SK-N-SH (cell line): ENCODE measurements around the gene PFAS. TPM values are rescaled to one million over a fixed set of nuclear protein-coding genes. Genes with fewer than 3 reads are reported as not detected.

Experiments
- CTCF ChIA-PET: fragments of 300-600, 350-600 bp; formaldehyde crosslinking; extraction: SDS; loops from one replicate; lab custom pipeline; 2021; lab: Yijun Ruan, JAX
- POLR2A ChIA-PET: fragments of 350-600 bp; sonication (Branson Sonifier 250); formaldehyde crosslinking; extraction: SDS; loops from one replicate; lab custom pipeline; 2020; ENCODE audit warnings: antibody characterized with exemption, inconsistent platforms; lab: Yijun Ruan, JAX
- DNase-seq: peaks from one replicate; pipeline ENCODE4 v3.0.0; 2012
- H2AFZ ChIP-seq: fragments of 200-600 bp; sonication (generic); 2 replicates; pipeline ENCODE4 v1.8.1; 2016; ENCODE audit warnings: antibody characterized with exemption, mild to moderate bottlenecking, low read depth
- H3F3A ChIP-seq: fragments of 200-600 bp; sonication (generic); replicated peaks from 2 replicates; pipeline ENCODE3; 2016; ENCODE audit warnings: antibody characterized with exemption, mild to moderate bottlenecking; ENCODE audit not compliant: insufficient read depth
- H3K27ac ChIP-seq, 2 experiments: fragments of 200-500 bp in 1 of 2; fragments of 200-600 bp in 1 of 2; sonication (Bioruptor generic) in 1 of 2; sonication (generic), shearing (Covaris generic) in 1 of 2; 2 replicates each; pipeline versions ENCODE4 v1.5.1 to v1.6.1; 2014 to 2016; ENCODE audit warnings: low read depth in 2 of 2, inconsistent platforms in 1 of 2, low read length in 1 of 2, mild to moderate bottlenecking in 1 of 2, mixed read lengths in 1 of 2
- H3K27me3 ChIP-seq: fragments of 200-600 bp; sonication (generic), shearing (Covaris generic); 2 replicates; pipeline ENCODE4 v1.6.1; 2016; ENCODE audit warnings: mixed run types; ENCODE audit not compliant: insufficient read depth
- H3K36me3 ChIP-seq, 2 experiments: fragments of 200-500 bp in 1 of 2; fragments of 200-600 bp in 1 of 2; sonication (Bioruptor generic) in 1 of 2; sonication (generic) in 1 of 2; replicated peaks in 1 of 2; 2 replicates each; pipeline versions ENCODE3 to v1.5.1; 2014 to 2016; ENCODE audit warnings: low read length in 1 of 2, mild to moderate bottlenecking in 1 of 2; ENCODE audit not compliant: insufficient read depth in 2 of 2, control insufficient read depth in 1 of 2
- H3K4me1 ChIP-seq, 2 experiments: fragments of 200-500 bp in 1 of 2; fragments of 200-600 bp in 1 of 2; sonication (Bioruptor generic) in 1 of 2; sonication (generic), shearing (Covaris generic) in 1 of 2; 2 replicates each; pipeline versions ENCODE4 v1.5.1 to v1.6.1; 2014 to 2016; ENCODE audit warnings: low read depth in 1 of 2, low read length in 1 of 2, mixed run types in 1 of 2; ENCODE audit not compliant: insufficient read depth in 2 of 2, control insufficient read depth in 1 of 2
- H3K4me2 ChIP-seq: fragments of 200-600 bp; sonication (generic), shearing (Covaris generic); 2 replicates; pipeline ENCODE4 v1.6.1; 2017; ENCODE audit warnings: mixed run types
- H3K4me3 ChIP-seq, 2 experiments: fragments of 200-500 bp in 1 of 2; fragments of 200-600 bp in 1 of 2; sonication (Bioruptor generic) in 1 of 2; sonication (generic), shearing (Covaris generic) in 1 of 2; 2 replicates each; pipeline versions ENCODE4 v1.5.1 to v1.8.1; 2014 to 2016; ENCODE audit warnings: low read depth in 2 of 2, inconsistent platforms in 1 of 2, low read length in 1 of 2, mild to moderate bottlenecking in 1 of 2, mixed read lengths in 1 of 2, moderate library complexity in 1 of 2
- H3K79me2 ChIP-seq: fragments of 200-600 bp; sonication (generic); 2 replicates; pipeline ENCODE4 v1.8.1; 2017; ENCODE audit warnings: mild to moderate bottlenecking; ENCODE audit not compliant: insufficient read depth
- H3K9ac ChIP-seq: fragments of 200-600 bp; sonication (generic); 2 replicates; pipeline ENCODE4 v1.6.1; 2017; ENCODE audit warnings: mixed run types
- H3K9me2 ChIP-seq: fragments of 200-600 bp; sonication (generic); 2 replicates; pipeline ENCODE4 v1.6.1; 2017; ENCODE audit warnings: mixed run types
- H3K9me3 ChIP-seq: fragments of 200-600 bp; sonication (generic); 2 replicates; pipeline ENCODE4 v1.6.1; 2017; ENCODE audit warnings: mixed run types, mild to moderate bottlenecking, moderate library complexity
- H4K20me1 ChIP-seq: fragments of 200-600 bp; sonication (generic); 2 replicates; pipeline ENCODE4 v1.6.1; 2017; ENCODE audit warnings: mild to moderate bottlenecking, mixed run types; ENCODE audit not compliant: insufficient read depth
- CHD2 ChIP-seq: fragments of 150-350 bp; IDR thresholded peaks from 2 replicates; pipeline ENCODE4 v1.6.1; 2018; ENCODE audit warnings: low read length; ENCODE audit not compliant: partially characterized antibody
- EZH2phosphoT487 ChIP-seq: fragments of 200-600 bp; sonication (generic); IDR thresholded peaks from 2 replicates; pipeline ENCODE4 v1.6.1; 2017; ENCODE audit warnings: low read depth, mixed run types, mild to moderate bottlenecking, antibody characterized with exemption, moderate library complexity, borderline replicate concordance
- FOXJ3 ChIP-seq: sonication (generic); formaldehyde crosslinking; IDR thresholded peaks from 2 replicates; pipeline ENCODE4 v1.5.1; 2020; ENCODE audit warnings: mild to moderate bottlenecking, missing genetic modification reagents
- MEF2A ChIP-seq: IDR thresholded peaks from 2 replicates; pipeline ENCODE4 v1.4.0; 2012; ENCODE audit warnings: low read depth, borderline replicate concordance
- MXI1 ChIP-seq: IDR thresholded peaks from 2 replicates; pipeline ENCODE4 v1.6.1; 2012; ENCODE audit warnings: mild to moderate bottlenecking, low read depth, low read length, improper control_type of control experiment
- POLR2AphosphoS5 ChIP-seq: IDR thresholded peaks from 2 replicates; pipeline ENCODE4 v1.6.1; 2012; ENCODE audit warnings: low read depth, low read length
- RCOR1 ChIP-seq: fragments of 150-350 bp; IDR thresholded peaks from 2 replicates; pipeline ENCODE4 v1.6.1; 2017; ENCODE audit warnings: antibody characterized with exemption, low read length
- SMC3 ChIP-seq: IDR thresholded peaks from 2 replicates; pipeline ENCODE4 v1.6.1; 2012; ENCODE audit warnings: low read depth, low read length, improper control_type of control experiment
- TEAD4 ChIP-seq: IDR thresholded peaks from 2 replicates; pipeline ENCODE4 v1.4.0; 2012; ENCODE audit warnings: mild to moderate bottlenecking, borderline replicate concordance; ENCODE audit not compliant: insufficient read depth
- WGBS: methylation state at CpG from one replicate; pipeline ENCODE4 v1.1.6; 2017; ENCODE audit warnings: low lambda C conversion rate; 5-methylcytosine and 5-hydroxymethylcytosine counted together
- polyA plus RNA-seq, 3 experiments: library from polyadenylated mRNA; depleted of rRNA; stranded (reverse); fragments of >200 nt; gene quantifications; 2 replicates each; pipeline ENCODE4 v1.2.3, GENCODE V29; 2012
- TF ChIP-seq, protein P1 (sequence below): IDR thresholded peaks from 2 replicates; pipeline ENCODE4 v1.6.1; 2012; ENCODE audit warnings: mild to moderate bottlenecking, low read depth, low read length, moderate library complexity
- TF ChIP-seq, protein P2 (sequence below): fragments of 200-600 bp; sonication (generic); IDR thresholded peaks from 2 replicates; pipeline ENCODE4 v1.6.1; 2017; ENCODE audit warnings: antibody characterized with exemption, mild to moderate bottlenecking, moderate library complexity
- TF ChIP-seq, protein P3 (sequence below): IDR thresholded peaks from 2 replicates; pipeline ENCODE4 v1.4.0; 2012; ENCODE audit warnings: low read depth, borderline replicate concordance
- TF ChIP-seq, protein P4 (sequence below): IDR thresholded peaks from 2 replicates; pipeline ENCODE4 v1.4.0; 2012; ENCODE audit warnings: low read depth, borderline replicate concordance
- TF ChIP-seq, protein P5 (sequence below): IDR thresholded peaks from 2 replicates; pipeline ENCODE4; 2012

The PFAS gene
- polyA plus RNA-seq, 1 of the 3 experiments (the other 2 are of a cell fraction): 22.4 TPM

DNA sequence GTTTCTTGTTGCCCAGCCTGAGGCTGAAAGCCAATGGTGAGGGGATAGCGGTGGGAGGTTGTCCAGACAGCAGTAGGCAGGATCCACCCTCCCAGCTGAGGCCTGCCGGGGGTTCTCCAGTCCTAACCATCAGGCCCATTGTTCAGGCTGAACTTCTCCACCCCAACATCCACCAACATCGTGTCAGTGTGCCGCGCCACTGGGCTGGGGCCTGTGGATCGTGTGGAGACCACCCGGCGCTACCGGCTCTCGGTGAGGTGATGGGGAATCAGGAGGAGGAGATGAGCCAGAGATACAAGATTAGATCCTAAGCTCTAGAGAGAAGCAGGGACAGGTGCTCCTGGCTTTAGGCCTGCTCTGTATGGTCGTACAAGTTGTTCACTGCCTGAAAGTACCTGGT, 5.8 kb downstream of the PFAS start (continued):
- no peak for TF ChIP-seq MEF2A
- TF ChIP-seq, protein P1, sequence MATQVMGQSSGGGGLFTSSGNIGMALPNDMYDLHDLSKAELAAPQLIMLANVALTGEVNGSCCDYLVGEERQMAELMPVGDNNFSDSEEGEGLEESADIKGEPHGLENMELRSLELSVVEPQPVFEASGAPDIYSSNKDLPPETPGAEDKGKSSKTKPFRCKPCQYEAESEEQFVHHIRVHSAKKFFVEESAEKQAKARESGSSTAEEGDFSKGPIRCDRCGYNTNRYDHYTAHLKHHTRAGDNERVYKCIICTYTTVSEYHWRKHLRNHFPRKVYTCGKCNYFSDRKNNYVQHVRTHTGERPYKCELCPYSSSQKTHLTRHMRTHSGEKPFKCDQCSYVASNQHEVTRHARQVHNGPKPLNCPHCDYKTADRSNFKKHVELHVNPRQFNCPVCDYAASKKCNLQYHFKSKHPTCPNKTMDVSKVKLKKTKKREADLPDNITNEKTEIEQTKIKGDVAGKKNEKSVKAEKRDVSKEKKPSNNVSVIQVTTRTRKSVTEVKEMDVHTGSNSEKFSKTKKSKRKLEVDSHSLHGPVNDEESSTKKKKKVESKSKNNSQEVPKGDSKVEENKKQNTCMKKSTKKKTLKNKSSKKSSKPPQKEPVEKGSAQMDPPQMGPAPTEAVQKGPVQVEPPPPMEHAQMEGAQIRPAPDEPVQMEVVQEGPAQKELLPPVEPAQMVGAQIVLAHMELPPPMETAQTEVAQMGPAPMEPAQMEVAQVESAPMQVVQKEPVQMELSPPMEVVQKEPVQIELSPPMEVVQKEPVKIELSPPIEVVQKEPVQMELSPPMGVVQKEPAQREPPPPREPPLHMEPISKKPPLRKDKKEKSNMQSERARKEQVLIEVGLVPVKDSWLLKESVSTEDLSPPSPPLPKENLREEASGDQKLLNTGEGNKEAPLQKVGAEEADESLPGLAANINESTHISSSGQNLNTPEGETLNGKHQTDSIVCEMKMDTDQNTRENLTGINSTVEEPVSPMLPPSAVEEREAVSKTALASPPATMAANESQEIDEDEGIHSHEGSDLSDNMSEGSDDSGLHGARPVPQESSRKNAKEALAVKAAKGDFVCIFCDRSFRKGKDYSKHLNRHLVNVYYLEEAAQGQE: no peak

DNA sequence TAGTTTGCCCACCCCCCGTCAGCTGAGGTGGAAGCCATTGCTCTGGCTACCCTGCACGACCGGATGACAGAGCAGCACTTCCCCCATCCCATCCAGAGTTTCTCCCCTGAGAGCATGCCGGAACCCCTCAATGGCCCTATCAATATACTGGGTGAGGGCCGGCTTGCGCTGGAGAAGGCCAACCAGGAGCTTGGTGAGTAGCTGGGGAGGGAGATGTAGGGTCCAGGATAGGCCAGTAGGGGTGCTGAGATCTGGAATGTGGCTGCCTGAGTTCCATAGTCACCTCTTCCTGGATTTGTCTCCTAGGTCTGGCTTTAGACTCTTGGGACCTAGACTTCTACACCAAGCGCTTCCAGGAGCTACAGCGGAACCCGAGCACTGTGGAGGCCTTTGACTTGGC, 6.4 kb downstream of the PFAS start:
- Histone ChIP-seq H3K79me2 (peaks cover 30% of the 10 kb centered on the region), H3K4me2 (no peak overlapping the region), H3K36me3 (peaks cover 7 to 34% of the 10 kb centered on the region in 2 experiments), H3K27ac (no peak overlapping the region), H4K20me1 (no peaks in the 10 kb centered on the region), H3K4me1 (no peaks in the 10 kb centered on the region), H3K9ac (no peak overlapping the region), H3K4me3 (no peak overlapping the region), H3F3A (peaks cover 2% of the 10 kb centered on the region), H3K27me3 (no peaks in the 10 kb centered on the region), H3K9me3 (no peaks in the 10 kb centered on the region), H3K9me2 (no peaks in the 10 kb centered on the region), H2AFZ (no peak overlapping the region)
- DNase-seq: no peak
- POLR2A ChIA-PET: no interaction called here
- TF ChIP-seq RCOR1 (no peak), POLR2AphosphoS5 (no peak), TEAD4 (no peak), SMC3 (no peak), CHD2 (no peak), FOXJ3 (no peak), EZH2phosphoT487 (no peak), MXI1 (no peak)
- TF ChIP-seq, protein P2, sequence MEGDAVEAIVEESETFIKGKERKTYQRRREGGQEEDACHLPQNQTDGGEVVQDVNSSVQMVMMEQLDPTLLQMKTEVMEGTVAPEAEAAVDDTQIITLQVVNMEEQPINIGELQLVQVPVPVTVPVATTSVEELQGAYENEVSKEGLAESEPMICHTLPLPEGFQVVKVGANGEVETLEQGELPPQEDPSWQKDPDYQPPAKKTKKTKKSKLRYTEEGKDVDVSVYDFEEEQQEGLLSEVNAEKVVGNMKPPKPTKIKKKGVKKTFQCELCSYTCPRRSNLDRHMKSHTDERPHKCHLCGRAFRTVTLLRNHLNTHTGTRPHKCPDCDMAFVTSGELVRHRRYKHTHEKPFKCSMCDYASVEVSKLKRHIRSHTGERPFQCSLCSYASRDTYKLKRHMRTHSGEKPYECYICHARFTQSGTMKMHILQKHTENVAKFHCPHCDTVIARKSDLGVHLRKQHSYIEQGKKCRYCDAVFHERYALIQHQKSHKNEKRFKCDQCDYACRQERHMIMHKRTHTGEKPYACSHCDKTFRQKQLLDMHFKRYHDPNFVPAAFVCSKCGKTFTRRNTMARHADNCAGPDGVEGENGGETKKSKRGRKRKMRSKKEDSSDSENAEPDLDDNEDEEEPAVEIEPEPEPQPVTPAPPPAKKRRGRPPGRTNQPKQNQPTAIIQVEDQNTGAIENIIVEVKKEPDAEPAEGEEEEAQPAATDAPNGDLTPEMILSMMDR: no peak; the same call in 1 of the 2 replicates
- TF ChIP-seq, protein P3, sequence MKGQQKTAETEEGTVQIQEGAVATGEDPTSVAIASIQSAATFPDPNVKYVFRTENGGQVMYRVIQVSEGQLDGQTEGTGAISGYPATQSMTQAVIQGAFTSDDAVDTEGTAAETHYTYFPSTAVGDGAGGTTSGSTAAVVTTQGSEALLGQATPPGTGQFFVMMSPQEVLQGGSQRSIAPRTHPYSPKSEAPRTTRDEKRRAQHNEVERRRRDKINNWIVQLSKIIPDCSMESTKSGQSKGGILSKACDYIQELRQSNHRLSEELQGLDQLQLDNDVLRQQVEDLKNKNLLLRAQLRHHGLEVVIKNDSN: no peak
- TF ChIP-seq, protein P4, sequence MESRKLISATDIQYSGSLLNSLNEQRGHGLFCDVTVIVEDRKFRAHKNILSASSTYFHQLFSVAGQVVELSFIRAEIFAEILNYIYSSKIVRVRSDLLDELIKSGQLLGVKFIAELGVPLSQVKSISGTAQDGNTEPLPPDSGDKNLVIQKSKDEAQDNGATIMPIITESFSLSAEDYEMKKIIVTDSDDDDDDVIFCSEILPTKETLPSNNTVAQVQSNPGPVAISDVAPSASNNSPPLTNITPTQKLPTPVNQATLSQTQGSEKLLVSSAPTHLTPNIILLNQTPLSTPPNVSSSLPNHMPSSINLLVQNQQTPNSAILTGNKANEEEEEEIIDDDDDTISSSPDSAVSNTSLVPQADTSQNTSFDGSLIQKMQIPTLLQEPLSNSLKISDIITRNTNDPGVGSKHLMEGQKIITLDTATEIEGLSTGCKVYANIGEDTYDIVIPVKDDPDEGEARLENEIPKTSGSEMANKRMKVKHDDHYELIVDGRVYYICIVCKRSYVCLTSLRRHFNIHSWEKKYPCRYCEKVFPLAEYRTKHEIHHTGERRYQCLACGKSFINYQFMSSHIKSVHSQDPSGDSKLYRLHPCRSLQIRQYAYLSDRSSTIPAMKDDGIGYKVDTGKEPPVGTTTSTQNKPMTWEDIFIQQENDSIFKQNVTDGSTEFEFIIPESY: no peak
- TF ChIP-seq, protein P5, sequence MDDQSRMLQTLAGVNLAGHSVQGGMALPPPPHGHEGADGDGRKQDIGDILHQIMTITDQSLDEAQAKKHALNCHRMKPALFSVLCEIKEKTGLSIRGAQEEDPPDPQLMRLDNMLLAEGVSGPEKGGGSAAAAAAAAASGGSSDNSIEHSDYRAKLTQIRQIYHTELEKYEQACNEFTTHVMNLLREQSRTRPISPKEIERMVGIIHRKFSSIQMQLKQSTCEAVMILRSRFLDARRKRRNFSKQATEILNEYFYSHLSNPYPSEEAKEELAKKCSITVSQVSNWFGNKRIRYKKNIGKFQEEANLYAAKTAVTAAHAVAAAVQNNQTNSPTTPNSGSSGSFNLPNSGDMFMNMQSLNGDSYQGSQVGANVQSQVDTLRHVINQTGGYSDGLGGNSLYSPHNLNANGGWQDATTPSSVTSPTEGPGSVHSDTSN: no peak
- TF ChIP-seq, protein P1: no peak
- CTCF ChIA-PET: interaction anchor here (0.7 to 1.4 kb wide), 2 partner anchors 45 to 97 kb away, joined by 3 read pairs; no protein-coding TSS in a partner anchor
- WGBS: 99% methylated on average over 9 of the region's 9 CpGs
